Urothelium cell line (cell line): Measurements from ENCODE around the gene HDAC11.
"Not testable (repeated sequence)": the region's sequence is repeated elsewhere in the genome, so short reads cannot be mapped to it uniquely, and the experiment has no call there.

Source experiments
- DNase-seq: peaks from one replicate; pipeline ENCODE4 v3.0.0; 2011; ENCODE audit warnings: low spot score, mixed read lengths
- FAIRE-seq: peaks from 2 replicates; lab custom pipeline; 2011; peaks lifted over from hg19 to GRCh38; lab: Jason Lieb, UNC

HDAC11 gene, protein sequence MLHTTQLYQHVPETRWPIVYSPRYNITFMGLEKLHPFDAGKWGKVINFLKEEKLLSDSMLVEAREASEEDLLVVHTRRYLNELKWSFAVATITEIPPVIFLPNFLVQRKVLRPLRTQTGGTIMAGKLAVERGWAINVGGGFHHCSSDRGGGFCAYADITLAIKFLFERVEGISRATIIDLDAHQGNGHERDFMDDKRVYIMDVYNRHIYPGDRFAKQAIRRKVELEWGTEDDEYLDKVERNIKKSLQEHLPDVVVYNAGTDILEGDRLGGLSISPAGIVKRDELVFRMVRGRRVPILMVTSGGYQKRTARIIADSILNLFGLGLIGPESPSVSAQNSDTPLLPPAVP

GRCh38 chr3:13479582-13480339 is at the start of gene HDAC11:
Gene HDAC11 (plus strand): TSS chr3:13480306. CDS start chr3:13480348, 42 bp downstream.
- FAIRE-seq = peak; percentile 44
- DNase-seq = peak; percentile 100

DNA sequence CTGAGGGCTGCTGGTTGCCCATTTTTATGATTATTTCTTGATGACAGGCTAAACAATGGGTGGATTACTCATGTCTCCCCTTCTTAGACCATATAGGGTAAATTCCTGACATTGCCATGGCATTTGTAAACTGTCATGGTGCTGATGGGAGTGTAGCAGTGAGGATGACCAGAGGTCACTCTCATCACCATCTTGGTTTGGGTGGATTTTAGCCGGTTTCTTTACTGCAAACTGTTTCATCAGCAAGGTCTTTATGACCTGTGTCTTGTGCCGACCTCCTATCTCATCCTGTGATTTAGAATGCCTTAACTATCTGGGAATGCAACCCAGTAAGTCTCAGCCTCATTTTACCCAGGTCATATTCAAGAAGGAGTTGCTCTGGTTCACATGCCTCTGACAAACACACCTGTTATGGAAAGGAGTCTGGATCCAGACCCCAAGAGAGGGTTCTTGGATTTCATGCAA is 49.7 kb upstream of the HDAC11 start:
- DNase-seq, FAIRE-seq: not testable (repeated sequence)

GRCh38 chr3:13432093-13432492 is 48.0 kb upstream of the HDAC11 start:
- DNase-seq = no peak
- FAIRE-seq = no peak

DNA sequence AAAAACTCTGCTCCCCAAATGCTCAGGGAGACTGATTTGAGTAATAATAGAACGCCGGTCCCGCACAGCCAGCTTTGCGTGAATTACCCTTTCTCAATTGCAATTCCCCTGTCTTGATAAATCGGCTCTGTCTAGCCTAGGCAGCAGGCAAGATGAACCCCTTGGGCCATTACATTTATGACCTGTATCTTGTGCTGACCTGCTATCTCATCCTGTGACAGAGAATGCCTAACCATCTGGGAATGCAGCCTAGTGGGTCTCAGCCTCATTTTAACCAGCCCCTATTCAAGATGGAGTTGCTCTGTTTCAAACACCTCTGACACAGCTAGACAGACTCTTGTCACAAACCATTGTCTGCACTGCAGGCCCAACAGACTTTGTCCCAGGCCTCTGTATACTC is 46.2 kb upstream of the HDAC11 start:
- no peak for FAIRE-seq

DNA sequence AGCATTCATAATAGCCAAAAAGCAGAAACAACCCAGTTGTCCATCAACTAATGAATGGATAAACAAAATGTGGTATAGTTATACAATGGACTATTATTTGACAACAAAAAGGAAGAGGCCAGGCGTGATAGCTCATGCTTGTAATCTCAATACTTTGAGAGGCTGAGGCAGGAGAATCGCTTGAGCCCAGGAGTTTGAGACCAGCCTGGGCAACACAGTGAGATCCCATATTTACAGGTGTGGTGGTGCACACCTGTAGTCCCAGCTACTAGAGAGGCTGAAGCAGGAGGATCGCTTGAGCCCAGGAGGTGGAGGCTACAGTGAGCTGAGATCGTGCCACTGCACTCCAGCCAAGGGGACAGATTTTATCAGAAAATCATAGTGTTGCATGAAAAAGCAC is 43.9 kb upstream of the HDAC11 start:
- not testable (repeated sequence) for DNase-seq, FAIRE-seq

More for the DNA sequence above, 46.2 kb upstream of the HDAC11 start:
- no peak for DNase-seq

DNA sequence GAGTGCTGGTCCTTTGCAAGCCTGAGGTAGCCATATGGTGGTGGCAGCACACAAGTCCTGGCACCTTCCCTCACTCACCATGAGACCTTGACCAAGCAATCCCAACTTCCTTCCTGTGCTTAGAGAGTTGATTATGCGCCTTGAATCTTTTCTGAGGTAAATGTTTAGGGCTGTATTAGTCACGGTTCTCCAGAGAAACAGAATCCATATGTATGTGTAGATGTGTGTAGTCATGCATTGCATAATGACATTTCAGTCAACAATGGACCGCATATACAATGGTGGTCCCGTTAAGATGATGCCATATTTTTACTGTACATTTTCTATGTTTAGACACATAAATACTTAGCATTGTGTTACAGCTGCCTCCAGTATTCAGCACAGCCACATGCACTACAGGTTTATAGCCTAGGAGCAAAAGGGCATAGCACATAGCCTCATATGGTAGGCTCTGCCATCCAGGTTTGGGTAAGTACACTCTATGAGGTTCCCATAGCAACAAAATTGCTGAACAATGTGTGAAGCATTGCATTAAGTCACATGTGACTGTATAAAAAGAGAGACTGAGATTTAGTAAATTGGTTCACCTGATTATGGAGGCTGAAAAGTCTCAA is 39.8 kb upstream of the HDAC11 start:
- DNase-seq (no peak), FAIRE-seq (no peak)

DNA sequence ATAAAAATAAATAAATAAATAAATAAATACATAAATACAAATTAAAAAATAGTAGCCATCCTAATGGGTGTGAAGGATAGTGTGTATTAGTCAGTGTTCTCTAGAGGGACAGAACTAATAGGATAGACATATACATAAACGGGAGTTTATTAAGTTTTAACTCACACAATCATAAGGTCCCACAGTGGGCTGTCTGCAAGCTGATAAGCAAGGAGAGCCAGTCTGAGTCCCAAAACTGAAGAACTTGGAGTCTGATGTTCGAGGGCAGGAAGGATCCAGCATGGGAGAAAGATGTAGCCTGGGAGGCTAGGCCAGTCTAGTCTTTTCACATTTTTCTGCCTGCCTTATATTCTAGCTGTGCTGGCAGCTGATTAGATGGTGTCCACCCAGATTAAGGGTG is 37.2 kb upstream of the HDAC11 start:
- not testable (repeated sequence) for DNase-seq, FAIRE-seq

GRCh38 chr3:13451301-13451673 is 28.8 kb upstream of the HDAC11 start:
- FAIRE-seq (no peak), DNase-seq (no peak)

- no peak for FAIRE-seq
- peak; percentile 36 for DNase-seq
Measured at GRCh38 chr3:13452490-13453335, 27.4 kb upstream of the HDAC11 start.

GRCh38 chr3:13455644-13456043 is 24.5 kb upstream of the HDAC11 start:
- FAIRE-seq (no peak), DNase-seq (no peak)

DNA sequence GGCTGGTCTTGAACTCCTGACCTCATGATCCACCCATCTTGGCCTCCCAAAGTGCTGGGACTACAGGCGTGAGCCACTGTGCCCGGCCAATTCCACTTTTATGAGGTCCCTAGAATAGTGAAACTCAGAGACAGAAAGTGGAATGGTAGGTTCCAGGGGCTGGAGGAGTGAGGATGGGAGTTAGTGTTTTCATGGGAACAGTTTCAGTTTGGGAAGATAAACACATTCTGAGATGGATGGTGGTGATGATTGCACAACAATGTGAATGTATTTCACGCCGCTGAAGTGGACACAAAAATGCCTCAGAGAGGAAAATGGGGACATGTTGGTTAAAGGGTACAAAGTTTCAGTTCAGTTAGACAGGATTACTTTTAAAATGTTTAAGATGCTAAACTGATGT is 22.5 kb upstream of the HDAC11 start:
- FAIRE-seq (no peak), DNase-seq (no peak)

GRCh38 chr3:13459605-13460340 is 20.3 kb upstream of the HDAC11 start:
- DNase-seq (no peak), FAIRE-seq (no peak)

DNA sequence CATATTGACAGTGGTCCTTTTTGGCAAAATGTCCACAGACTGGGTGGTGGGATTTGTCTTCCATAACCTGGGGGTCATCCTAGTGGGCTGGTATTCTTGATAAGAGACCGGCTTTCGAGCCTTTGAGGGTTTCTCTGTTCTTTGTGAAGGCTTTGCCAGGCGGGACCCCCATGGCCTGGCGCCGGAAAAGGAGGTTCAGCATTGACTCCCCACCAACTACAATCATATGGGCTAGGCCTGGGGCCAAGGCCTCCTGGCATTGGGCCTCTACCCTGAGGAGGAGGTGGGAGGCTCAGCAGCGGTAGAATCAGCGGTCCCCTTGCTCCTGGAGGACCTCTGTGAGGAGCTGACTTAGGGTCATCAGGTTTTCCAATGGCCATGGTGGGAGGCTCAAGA is 19.8 kb upstream of the HDAC11 start:
- no peak for FAIRE-seq
- DNase-seq = no peak

DNA sequence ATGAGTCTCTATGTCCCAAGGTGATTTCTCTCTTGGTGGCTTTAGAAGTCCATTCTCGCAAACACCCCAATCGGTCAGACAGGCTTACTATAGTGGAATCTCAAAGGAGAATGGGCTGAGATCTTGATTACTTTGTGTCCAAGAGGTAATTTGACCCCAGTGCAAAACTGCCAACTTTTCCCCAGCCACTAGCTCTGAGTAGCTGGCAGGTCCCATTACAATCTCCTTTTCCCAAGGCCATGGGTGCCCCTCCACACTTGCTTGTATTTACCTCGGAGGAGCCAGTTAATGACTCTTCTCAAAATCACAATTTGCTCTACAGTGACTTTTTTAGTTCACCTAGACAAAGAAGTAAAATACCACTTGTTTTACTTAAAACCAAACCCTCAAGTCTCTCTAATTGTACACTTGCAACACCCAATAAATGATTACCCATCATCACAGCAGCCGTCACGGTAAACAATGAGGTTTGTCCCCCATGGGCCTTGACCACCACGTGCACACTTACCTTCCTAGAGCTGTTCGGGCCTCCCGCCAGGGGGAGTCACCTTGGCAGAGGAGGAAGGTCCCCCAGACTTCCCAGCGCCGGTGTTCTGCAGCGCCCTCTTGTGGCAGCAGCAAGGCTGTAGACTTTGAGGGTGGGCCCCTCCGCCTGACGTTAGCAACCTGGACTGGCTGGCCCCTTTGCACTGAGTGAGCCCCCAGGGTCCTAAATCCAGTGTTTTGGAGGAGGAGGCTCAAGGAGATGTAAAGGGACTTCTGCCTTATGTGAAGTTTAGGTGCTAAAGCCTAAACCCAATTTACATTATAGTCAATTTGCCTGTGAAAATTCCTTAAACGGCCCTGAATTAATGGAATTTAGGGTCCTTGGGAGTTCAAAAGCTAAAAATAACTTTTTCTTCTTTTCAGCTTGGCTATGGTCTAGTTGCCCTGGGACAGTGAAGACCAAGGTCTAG is 18.7 kb upstream of the HDAC11 start:
- peak; percentile 74 for DNase-seq
- no peak for FAIRE-seq

- FAIRE-seq = no peak
- DNase-seq = no peak
Measured at GRCh38 chr3:13462125-13462629, 17.9 kb upstream of the HDAC11 start.

DNA sequence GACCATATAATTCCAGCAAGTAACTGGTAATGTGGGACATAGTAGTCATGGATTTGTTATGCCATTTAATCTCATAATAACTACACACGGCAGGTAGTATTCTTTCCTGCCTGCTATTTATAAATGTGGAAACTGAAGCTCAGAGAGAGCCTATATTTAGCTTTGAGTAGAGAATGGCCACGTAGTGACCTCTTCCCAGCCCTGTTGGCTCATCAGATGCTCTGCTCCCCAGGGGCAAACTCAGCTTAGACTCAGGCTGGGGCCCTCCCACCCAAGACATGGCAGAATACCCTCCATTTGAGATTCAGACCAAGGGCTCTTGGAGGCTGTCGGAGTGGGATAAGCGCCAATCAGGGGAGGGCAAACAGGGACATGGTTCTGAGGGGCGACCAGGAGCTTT is 17.3 kb upstream of the HDAC11 start:
- no peak for FAIRE-seq
- no peak for DNase-seq

DNA sequence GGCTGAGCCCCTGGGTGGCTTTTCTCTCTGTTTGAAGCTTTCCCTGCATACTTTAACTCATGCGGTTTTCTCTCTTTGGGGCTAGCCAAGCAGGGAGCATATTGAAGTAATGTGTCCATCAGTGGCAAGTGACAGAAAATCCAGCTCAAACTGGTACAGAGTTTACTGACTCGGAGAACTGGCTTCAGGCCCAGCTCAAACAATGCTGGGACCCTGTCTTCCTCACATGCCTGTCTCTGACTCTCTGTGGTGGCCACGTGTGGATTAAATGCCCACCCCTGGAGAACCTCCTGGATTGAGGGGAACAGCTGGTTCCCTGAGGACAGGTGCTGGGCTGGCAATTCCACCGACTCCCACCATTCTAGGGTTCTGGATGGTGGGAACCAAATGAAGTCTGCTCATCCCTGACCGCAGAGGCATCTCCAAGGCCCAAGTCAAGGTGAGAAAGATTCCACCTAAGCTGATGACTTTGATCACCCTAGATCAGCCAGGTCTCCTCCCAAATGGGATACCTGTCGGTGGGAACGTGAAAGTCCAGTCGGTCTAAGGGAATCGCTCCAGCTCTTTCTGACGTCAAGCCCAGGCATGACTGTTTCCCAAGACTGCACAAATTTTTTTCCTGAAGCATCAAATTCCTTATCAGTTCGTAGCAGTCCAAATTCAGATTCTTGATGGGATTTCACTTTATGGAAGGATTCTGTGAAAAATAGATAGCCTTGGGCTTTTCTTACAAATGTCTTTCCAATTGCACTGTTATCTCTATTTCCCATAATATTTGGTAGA is 16.3 kb upstream of the HDAC11 start:
- FAIRE-seq (no peak), DNase-seq (no peak)
